H1 (cell line): ENCODE results near the gene KCNQ1OT1.

Source experiments
- ATF2 ChIP-seq: IDR thresholded peaks from 2 replicates; pipeline ENCODE4 v1.6.1; 2012; ENCODE audit warnings: low read length, inconsistent platforms
- CTCF ChIP-seq, 3 experiments: IDR thresholded peaks; 1 replicate in 2 of 3; 2 replicates in 1 of 3; pipeline versions ENCODE4 v1.5.1 to v1.6.1; 2011; ENCODE audit warnings: low read length in 3 of 3, mild to moderate bottlenecking in 3 of 3, inconsistent platforms in 2 of 3, low read depth in 1 of 3, moderate library complexity in 1 of 3; ENCODE audit not compliant: insufficient read depth in 1 of 3; ENCODE audit errors: control extremely low read depth in 1 of 3
- EGR1 ChIP-seq: IDR thresholded peaks from 2 replicates; pipeline ENCODE4 v1.6.1; 2011; ENCODE audit warnings: low read depth, low read length, borderline replicate concordance
- FOSL1 ChIP-seq: IDR thresholded peaks from 2 replicates; pipeline ENCODE4 v1.6.1; 2011; ENCODE audit warnings: mild to moderate bottlenecking, low read depth, low read length, moderate library complexity; ENCODE audit not compliant: insufficient read depth
- HDAC6 ChIP-seq: IDR thresholded peaks from one replicate; pipeline ENCODE4 v1.7.1; 2012; ENCODE audit warnings: low read depth, mild to moderate bottlenecking, inconsistent platforms, low read length, moderate library complexity
- JUN ChIP-seq: IDR thresholded peaks from 2 replicates; pipeline ENCODE4 v1.6.1; 2011; ENCODE audit warnings: low read depth, mild to moderate bottlenecking, improper control_type of control experiment, low read length
- MAFK ChIP-seq: IDR thresholded peaks from 2 replicates; pipeline ENCODE4 v1.6.1; 2012; ENCODE audit warnings: low read depth, mild to moderate bottlenecking, improper control_type of control experiment, low read length
- POLR2A ChIP-seq, 2 experiments: IDR thresholded peaks; 1 replicate in 1 of 2; 2 replicates in 1 of 2; pipeline ENCODE4 v1.6.1; 2011; ENCODE audit warnings: low read depth in 2 of 2, low read length in 2 of 2, mild to moderate bottlenecking in 2 of 2; ENCODE audit errors: control extremely low read depth in 1 of 2
- RFX5 ChIP-seq: IDR thresholded peaks from 2 replicates; pipeline ENCODE4 v1.6.1; 2011; ENCODE audit warnings: low read depth, low read length, improper control_type of control experiment, borderline replicate concordance
- SIN3A ChIP-seq, 2 experiments: IDR thresholded peaks in 1 of 2; conservative IDR thresholded peaks in 1 of 2; 2 replicates each; pipeline ENCODE4 v1.6.1; 2011 to 2012; ENCODE audit warnings: low read length in 2 of 2, improper control_type of control experiment in 1 of 2, low read depth in 1 of 2, mild to moderate bottlenecking in 1 of 2
- SP1 ChIP-seq: IDR thresholded peaks from 2 replicates; pipeline ENCODE4 v1.6.1; 2011; ENCODE audit warnings: low read depth, low read length
- SP2 ChIP-seq: IDR thresholded peaks from 2 replicates; pipeline ENCODE4 v1.6.1; 2012; ENCODE audit warnings: mild to moderate bottlenecking, low read length, inconsistent platforms

- no peak for TF ChIP-seq RFX5
- no peak for TF ChIP-seq CTCF (IDR thresholded peaks at IDR 0.05; ENCODE audit: control extremely low read depth in 1 of 3, insufficient read depth in 1 of 3, low read depth in 1 of 3, low read length in 3 of 3)
- TF ChIP-seq EGR1 = no peak
- TF ChIP-seq ATF2 = no peak
- TF ChIP-seq SP1 = no peak
- TF ChIP-seq HDAC6 = no peak
- no peak for TF ChIP-seq MAFK
- no peak for TF ChIP-seq FOSL1
- no peak for TF ChIP-seq POLR2A (IDR thresholded peaks at IDR 0.05; ENCODE audit: control extremely low read depth in 1 of 2, low read depth in 2 of 2, low read length in 2 of 2)
- no peak for TF ChIP-seq SP2
- no peak for TF ChIP-seq JUN
- TF ChIP-seq SIN3A (conservative IDR thresholded peaks at IDR 0.05 in 1 of 2, IDR thresholded peaks at IDR 0.05 in 1 of 2; ENCODE audit: low read depth in 1 of 2, low read length in 2 of 2) = no peak
Measured at GRCh38 chr11:2737226-2737590, 37.4 kb upstream of the KCNQ1OT1 start.
